IMR-90 (cell line): Measurements from ENCODE around the gene ATP6V0C.
A peak's percentile ranks its signal among the peaks of the same experiment; 100 is the strongest.

Source experiments
- CEBPB ChIP-seq: IDR thresholded peaks from 2 replicates; pipeline ENCODE4 v1.6.1; 2012; ENCODE audit warnings: low read depth, low read length, improper control_type of control experiment
- TF ChIP-seq, protein P1 (sequence below): conservative IDR thresholded peaks from 2 replicates; pipeline ENCODE4 v1.5.1; 2012; ENCODE audit warnings: mild to moderate bottlenecking, low read depth, low read length, improper control_type of control experiment

DNA sequence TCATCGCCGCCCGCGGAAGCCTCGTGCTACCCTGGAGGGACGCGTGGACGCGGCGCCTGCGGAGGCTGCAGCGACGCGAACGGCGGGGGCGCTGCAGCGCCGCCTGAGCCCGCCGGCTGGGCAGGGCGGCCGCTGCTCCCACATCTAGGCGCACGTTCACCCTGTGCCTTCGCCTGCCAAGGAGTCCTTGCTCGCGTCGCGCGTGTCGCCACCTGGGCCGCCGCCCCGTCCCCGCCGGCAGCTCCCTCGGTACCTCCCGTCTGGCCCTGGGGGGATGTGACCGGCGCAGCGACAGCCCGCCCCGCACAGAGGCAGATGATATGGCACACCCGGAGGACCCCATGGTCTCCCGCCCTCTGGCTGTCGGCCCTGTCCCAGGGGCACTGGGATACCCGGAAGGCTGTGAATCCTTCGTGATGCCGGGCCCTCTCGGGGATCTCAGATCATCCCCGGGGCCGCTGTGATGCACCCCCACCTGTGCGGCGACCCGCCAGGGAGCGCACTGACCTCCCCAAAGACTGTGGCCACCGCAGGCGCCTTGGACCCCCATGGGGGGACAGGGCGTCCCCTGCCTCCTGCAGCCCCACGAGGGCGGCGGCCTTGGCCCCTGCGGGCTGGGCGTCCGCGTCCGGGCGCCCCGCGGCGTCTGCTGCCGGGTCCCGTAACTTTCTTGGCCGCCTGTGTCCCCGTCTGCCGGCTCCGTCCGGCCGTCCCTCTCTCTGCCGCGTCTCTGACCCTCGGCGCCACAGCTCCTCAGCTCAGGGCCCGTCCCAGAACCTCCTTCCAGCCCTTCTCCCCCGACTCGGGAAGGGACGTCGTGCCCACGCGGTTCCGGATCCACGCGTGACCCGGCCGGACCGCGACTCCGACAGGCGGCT, 39.5 kb upstream of the ATP6V0C start:
- TF ChIP-seq, protein P1, sequence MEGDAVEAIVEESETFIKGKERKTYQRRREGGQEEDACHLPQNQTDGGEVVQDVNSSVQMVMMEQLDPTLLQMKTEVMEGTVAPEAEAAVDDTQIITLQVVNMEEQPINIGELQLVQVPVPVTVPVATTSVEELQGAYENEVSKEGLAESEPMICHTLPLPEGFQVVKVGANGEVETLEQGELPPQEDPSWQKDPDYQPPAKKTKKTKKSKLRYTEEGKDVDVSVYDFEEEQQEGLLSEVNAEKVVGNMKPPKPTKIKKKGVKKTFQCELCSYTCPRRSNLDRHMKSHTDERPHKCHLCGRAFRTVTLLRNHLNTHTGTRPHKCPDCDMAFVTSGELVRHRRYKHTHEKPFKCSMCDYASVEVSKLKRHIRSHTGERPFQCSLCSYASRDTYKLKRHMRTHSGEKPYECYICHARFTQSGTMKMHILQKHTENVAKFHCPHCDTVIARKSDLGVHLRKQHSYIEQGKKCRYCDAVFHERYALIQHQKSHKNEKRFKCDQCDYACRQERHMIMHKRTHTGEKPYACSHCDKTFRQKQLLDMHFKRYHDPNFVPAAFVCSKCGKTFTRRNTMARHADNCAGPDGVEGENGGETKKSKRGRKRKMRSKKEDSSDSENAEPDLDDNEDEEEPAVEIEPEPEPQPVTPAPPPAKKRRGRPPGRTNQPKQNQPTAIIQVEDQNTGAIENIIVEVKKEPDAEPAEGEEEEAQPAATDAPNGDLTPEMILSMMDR, result peak; percentile 56
- TF ChIP-seq CEBPB, result no peak
